H9 (cell line): ENCODE results near the gene OS9. TPM values are rescaled to one million over a fixed set of nuclear protein-coding genes. Genes with fewer than 3 reads are reported as not detected.

Experiments
- DNase-seq: peaks from one replicate; pipeline ENCODE4 v3.0.0-alpha.2; 2017
- H2AFZ ChIP-seq: one replicate; pipeline ENCODE4 v1.6.1; 2013; ENCODE audit warnings: mild to moderate bottlenecking, low read length, control low read depth, moderate library complexity
- H2AK5ac ChIP-seq: 2 replicates; pipeline ENCODE4 v1.6.1; 2013; ENCODE audit warnings: low read length, control low read depth, mixed read lengths; ENCODE audit not compliant: insufficient read length
- H2BK120ac ChIP-seq: one replicate; pipeline ENCODE4 v1.6.1; 2013; ENCODE audit warnings: low read depth, mild to moderate bottlenecking, low read length, control low read depth, inconsistent platforms; ENCODE audit not compliant: poor library complexity, severe bottlenecking
- H2BK12ac ChIP-seq: 2 replicates; pipeline ENCODE4 v1.6.1; 2013; ENCODE audit warnings: low read length, control low read depth, mixed read lengths, low read depth; ENCODE audit not compliant: insufficient read length
- H2BK15ac ChIP-seq: 2 replicates; pipeline ENCODE4 v1.6.1; 2013; ENCODE audit warnings: low read depth, low read length, control low read depth
- H2BK20ac ChIP-seq: one replicate; pipeline ENCODE4 v1.6.1; 2013; ENCODE audit warnings: low read depth, mild to moderate bottlenecking, low read length, control low read depth, inconsistent platforms; ENCODE audit not compliant: poor library complexity, severe bottlenecking
- H2BK5ac ChIP-seq: 2 replicates; pipeline ENCODE4 v1.6.1; 2013; ENCODE audit warnings: low read length, control low read depth, mixed read lengths; ENCODE audit not compliant: insufficient read length
- H3K14ac ChIP-seq: 2 replicates; pipeline ENCODE4 v1.6.1; 2013; ENCODE audit warnings: low read length, control low read depth; ENCODE audit not compliant: insufficient read depth
- H3K18ac ChIP-seq: 2 replicates; pipeline ENCODE4 v1.6.1; 2013; ENCODE audit warnings: low read depth, mild to moderate bottlenecking, mixed read lengths, low read length, control low read depth; ENCODE audit not compliant: insufficient read length
- H3K23ac ChIP-seq: 2 replicates; pipeline ENCODE4 v1.6.1; 2013; ENCODE audit warnings: low read length, control low read depth, mixed read lengths, low read depth; ENCODE audit not compliant: insufficient read length
- H3K23me2 ChIP-seq: 2 replicates; pipeline ENCODE4 v1.6.1; 2013; ENCODE audit warnings: low read depth, mild to moderate bottlenecking, mixed read lengths, low read length, control low read depth; ENCODE audit not compliant: insufficient read length, poor library complexity, severe bottlenecking
- H3K27ac ChIP-seq: 2 replicates; pipeline ENCODE4 v1.5.1; 2013; ENCODE audit warnings: low read length, control low read depth, mixed read lengths, low read depth; ENCODE audit not compliant: insufficient read length
- H3K27me3 ChIP-seq: 2 replicates; pipeline ENCODE4 v1.6.1; 2013; ENCODE audit warnings: low read length, control low read depth, inconsistent platforms; ENCODE audit not compliant: insufficient read depth
- H3K4ac ChIP-seq: 2 replicates; pipeline ENCODE4 v1.6.1; 2013; ENCODE audit warnings: low read depth, mild to moderate bottlenecking, control low read depth, inconsistent platforms, low read length, moderate library complexity
- H3K4me1 ChIP-seq: 2 replicates; pipeline ENCODE4 v1.6.1; 2013; ENCODE audit warnings: low read length, control low read depth, inconsistent platforms; ENCODE audit not compliant: insufficient read depth
- H3K4me2 ChIP-seq: 2 replicates; pipeline ENCODE4 v1.6.1; 2013; ENCODE audit warnings: low read length, control low read depth, mixed read lengths; ENCODE audit not compliant: insufficient read length, insufficient read depth
- H3K56ac ChIP-seq: 2 replicates; pipeline ENCODE4 v1.6.1; 2013; ENCODE audit warnings: low read depth, mild to moderate bottlenecking, mixed read lengths, low read length, control low read depth; ENCODE audit not compliant: insufficient read length
- H3K79me1 ChIP-seq: 2 replicates; pipeline ENCODE4 v1.6.1; 2013; ENCODE audit warnings: low read depth, mild to moderate bottlenecking, moderate library complexity, low read length, control low read depth, inconsistent platforms; ENCODE audit not compliant: insufficient read depth, poor library complexity, severe bottlenecking
- H3K79me2 ChIP-seq: 2 replicates; pipeline ENCODE4 v1.6.1; 2013; ENCODE audit warnings: low read length, control low read depth, inconsistent platforms; ENCODE audit not compliant: insufficient read depth
- H3K9ac ChIP-seq: 2 replicates; pipeline ENCODE4 v1.6.1; 2013; ENCODE audit warnings: low read length, control low read depth, mixed read lengths; ENCODE audit not compliant: insufficient read length; ENCODE audit errors: extremely low read depth
- H3K9me3 ChIP-seq: one replicate; pipeline ENCODE4 v1.6.1; 2013; ENCODE audit warnings: low read depth, low read length, inconsistent platforms; ENCODE audit not compliant: control insufficient read depth
- H3T11ph ChIP-seq: one replicate; pipeline ENCODE4 v1.6.1; 2013; ENCODE audit warnings: mild to moderate bottlenecking, low read length, control low read depth, inconsistent platforms
- H4K20me1 ChIP-seq: one replicate; pipeline ENCODE4 v1.6.1; 2013; ENCODE audit not compliant: control insufficient read depth, insufficient read length, insufficient read depth
- H4K5ac ChIP-seq: 2 replicates; pipeline ENCODE4 v1.6.1; 2013; ENCODE audit warnings: low read depth, mild to moderate bottlenecking, mixed read lengths, low read length, control low read depth; ENCODE audit not compliant: insufficient read length
- H4K8ac ChIP-seq: replicated peaks from 2 replicates; pipeline ENCODE4 v1.6.1; 2013; ENCODE audit warnings: low read length, control low read depth, mixed read lengths, low read depth; ENCODE audit not compliant: insufficient read length
- H4K91ac ChIP-seq: 2 replicates; pipeline ENCODE4 v1.6.1; 2013; ENCODE audit warnings: low read depth, mild to moderate bottlenecking, moderate library complexity, mixed read lengths, low read length, control low read depth; ENCODE audit not compliant: insufficient read length
- H3K27ac Mint-ChIP-seq, 3 experiments: 2 replicates in 2 of 3; 3 replicates in 1 of 3; pipeline ENCODE4 v1.8.0; 2020 to 2021; ENCODE audit warnings: mixed read lengths in 3 of 3, mild to moderate bottlenecking in 1 of 3, moderate library complexity in 1 of 3
- H3K27me3 Mint-ChIP-seq: 2 replicates; pipeline ENCODE4 v1.8.0; 2021; ENCODE audit warnings: low read depth, mild to moderate bottlenecking, moderate library complexity, mixed read lengths
- H3K36me3 Mint-ChIP-seq, 3 experiments: 2 replicates in 2 of 3; 3 replicates in 1 of 3; pipeline ENCODE4 v1.8.0; 2020 to 2021; ENCODE audit warnings: low read depth in 3 of 3, mixed read lengths in 3 of 3; ENCODE audit not compliant: insufficient read depth in 1 of 3
- H3K4me1 Mint-ChIP-seq, 2 experiments: 2 replicates each; pipeline ENCODE4 v1.8.0; 2020; ENCODE audit warnings: mixed read lengths in 2 of 2
- H3K4me3 Mint-ChIP-seq, 2 experiments: 2 replicates in 1 of 2; 3 replicates in 1 of 2; pipeline ENCODE4 v1.8.0; 2020 to 2021; ENCODE audit warnings: mild to moderate bottlenecking in 2 of 2, mixed read lengths in 2 of 2, moderate library complexity in 1 of 2
- H3K9me3 Mint-ChIP-seq, 2 experiments: 2 replicates in 1 of 2; 3 replicates in 1 of 2; pipeline ENCODE4 v1.8.0; 2020; ENCODE audit warnings: mild to moderate bottlenecking in 2 of 2, mixed read lengths in 2 of 2, moderate library complexity in 1 of 2
- CTCF ChIP-seq: fragments of 200-600 bp; sonication (generic); conservative IDR thresholded peaks from 3 replicates; pipeline ENCODE4 v1.8.0; 2021; ENCODE audit warnings: antibody characterized with exemption, mild to moderate bottlenecking
- WGBS: extraction: QIAGEN DNeasy Blood & Tissue Kit; methylation state at CpG from one replicate; pipeline ENCODE4 v1.1.7; 2013; ENCODE audit warnings: missing lambda C conversion rate, low lambda C conversion rate, mixed read lengths; ENCODE audit not compliant: insufficient read length; ENCODE audit errors: extremely low coverage; 5-methylcytosine and 5-hydroxymethylcytosine counted together
- microRNA-seq: library from miRNA; unstranded; fragments of <30 nt; microRNA quantifications from one replicate; pipeline ENCODE4, GENCODE V29; 2020; ENCODE audit warnings: borderline microRNAs expressed
- total RNA-seq: library from RNA; stranded (reverse); gene quantifications from 2 replicates; pipeline ENCODE4 v1.2.1, GENCODE V29; 2021

OS9 gene
- total RNA-seq, 1 experiment from 2014 or later = 112 TPM

- DNase-seq = no peak
- Histone ChIP-seq H2AFZ (no peak overlapping the region), H3K4ac (no peak overlapping the region), H3K18ac (no peak overlapping the region), H3K14ac (no peak overlapping the region), H2BK15ac (no peak overlapping the region), H2BK5ac (no peak overlapping the region), H2BK120ac (no peak overlapping the region), H3K9me3 (no peaks in the 10 kb centered on the region), H3K4me2 (peak overlapping the region; percentile 44), H2AK5ac (no peak overlapping the region), H3K4me1 (peaks cover 3% of the 10 kb centered on the region; the same call in 1 of the 2 replicates), H4K91ac (no peak overlapping the region), H3K79me1 (no peaks in the 10 kb centered on the region), H3K27ac (no peak overlapping the region), H3K79me2 (no peaks in the 10 kb centered on the region), H4K20me1 (no peaks in the 10 kb centered on the region), H2BK12ac (no peak overlapping the region), H3K23ac (no peak overlapping the region), H3K23me2 (peaks cover 21% of the 10 kb centered on the region), H3K27me3 (peaks cover 9% of the 10 kb centered on the region; the same call in 1 of the 2 replicates), H2BK20ac (no peak overlapping the region), H3K56ac (no peak overlapping the region), H4K5ac (no peak overlapping the region), H3K9ac (no peak overlapping the region), H3T11ph (no peak overlapping the region), H4K8ac (no peak overlapping the region)
- WGBS = no CpG with 5 or more reads among the region's 4 CpGs
- H3K4me1 Mint-ChIP-seq = peaks cover 22 to 29% of the 10 kb centered on the region in 2 experiments
- H3K27ac Mint-ChIP-seq = no peak overlapping the region; a peak in 1 of 7 replicates
- no peak for TF ChIP-seq CTCF
- H3K27me3 Mint-ChIP-seq = peaks cover 20% of the 10 kb centered on the region
- H3K4me3 Mint-ChIP-seq = peak overlapping the region; percentile 98 to 99; a peak in 4 of 5 replicates
- H3K36me3 Mint-ChIP-seq = peaks cover 20 to 40% (median 31%) of the 10 kb centered on the region in 3 experiments
- H3K9me3 Mint-ChIP-seq = no peaks in the 10 kb centered on the region
Observed at GRCh38 chr12:57770734-57771133, 76.8 kb downstream of the OS9 start.

Small RNA genes within 50 kb of the gene (microRNA-seq; reads per million reads assigned to microRNA genes)
- gene MIR6759 = not detected

Other genes starting within 250 kb of the OS9 start
- gene INHBE, start 238.8 kb upstream of the OS9 start, total RNA-seq = 9.6 and 10.1 TPM in 2 replicates
- 25.8 and 28.4 TPM in 2 replicates for gene GLI1, start 234.3 kb upstream of the OS9 start, total RNA-seq
- gene ARHGAP9, start 214.3 kb upstream of the OS9 start, total RNA-seq = 3.7 and 4.4 TPM in 2 replicates
- 352 and 368 TPM in 2 replicates for gene MARS1, start 206.1 kb upstream of the OS9 start, total RNA-seq
- gene DDIT3, start 173.6 kb upstream of the OS9 start, total RNA-seq = 12.8 and 14.1 TPM in 2 replicates
- 66.0 and 66.8 TPM in 2 replicates for gene MBD6, start 171.3 kb upstream of the OS9 start, total RNA-seq
- gene DCTN2, start 146.9 kb upstream of the OS9 start, total RNA-seq = 96.6 and 97.7 TPM in 2 replicates
- 17.7 and 18.5 TPM in 2 replicates for gene KIF5A, start 144.1 kb upstream of the OS9 start, total RNA-seq
- 37.1 and 40.7 TPM in 2 replicates for gene PIP4K2C, start 102.9 kb upstream of the OS9 start, total RNA-seq
- 65.2 and 67.5 TPM in 2 replicates for gene DTX3, start 89.3 kb upstream of the OS9 start, total RNA-seq
- gene ARHGEF25, start 82.7 kb upstream of the OS9 start, total RNA-seq = 22.6 and 24.4 TPM in 2 replicates
- gene B4GALNT1, start 60.9 kb upstream of the OS9 start, total RNA-seq = 2.3 and 2.6 TPM in 2 replicates
- gene AGAP2, start 44.6 kb downstream of the OS9 start, total RNA-seq = 4.6 and 5.3 TPM in 2 replicates
- 18.8 and 20.0 TPM in 2 replicates for gene TSPAN31, start 50.9 kb downstream of the OS9 start, total RNA-seq
- gene CDK4, start 58.2 kb downstream of the OS9 start, total RNA-seq = 217 and 218 TPM in 2 replicates
- gene MARCHF9, start 61.0 kb downstream of the OS9 start, total RNA-seq = 20.5 and 20.9 TPM in 2 replicates
- 6.1 and 6.5 TPM in 2 replicates for gene CYP27B1, start 72.9 kb downstream of the OS9 start, total RNA-seq
- 58.4 and 66.7 TPM in 2 replicates for gene METTL1, start 78.0 kb downstream of the OS9 start, total RNA-seq
- 2.1 and 2.9 TPM in 2 replicates for gene EEF1AKMT3, start 78.5 kb downstream of the OS9 start, total RNA-seq
- gene TSFM, start 88.7 kb downstream of the OS9 start, total RNA-seq = 50.2 and 53.3 TPM in 2 replicates
- 1.9 and 2.2 TPM in 2 replicates for gene AVIL, start 124.6 kb downstream of the OS9 start, total RNA-seq
- 97.5 and 103 TPM in 2 replicates for gene CTDSP2, start 152.6 kb downstream of the OS9 start, total RNA-seq
- gene ATP23, start 247.4 kb downstream of the OS9 start, total RNA-seq = 4.7 and 5.1 TPM in 2 replicates